Measurements from ENCODE around the gene CTXND1.

CTXND1 gene

GRCh38 chr15:80286055-80286454 is 34.0 kb upstream of the CTXND1 start:
- no peak for TF ChIP-seq REST (IDR thresholded peaks at IDR 0.05; ENCODE audit: insufficient read depth in 1 of 2, low read depth in 2 of 2, low read length in 2 of 2)
- no peak for TF ChIP-seq FOXP2 (optimal IDR thresholded peaks at IDR 0.05; ENCODE audit: borderline replicate concordance, extremely low read depth, extremely low read length, insufficient read depth)
- TF ChIP-seq POLR2AphosphoS5 (IDR thresholded peaks at IDR 0.05; ENCODE audit: low read depth, low read length), result no peak
- TF ChIP-seq SIN3A (IDR thresholded peaks at IDR 0.05; ENCODE audit: borderline replicate concordance, insufficient read depth, low read length), result no peak
- no peak for TF ChIP-seq TAF1 (IDR thresholded peaks at IDR 0.05; ENCODE audit: borderline replicate concordance, insufficient read depth, low read length)

GRCh38 chr15:80285379-80285778 is 33.4 kb upstream of the CTXND1 start:
- no peak for TF ChIP-seq FOXP2 (optimal IDR thresholded peaks at IDR 0.05; ENCODE audit: borderline replicate concordance, extremely low read depth, extremely low read length, insufficient read depth)
- TF ChIP-seq TAF1 (IDR thresholded peaks at IDR 0.05; ENCODE audit: borderline replicate concordance, insufficient read depth, low read length), result no peak
- no peak for TF ChIP-seq POLR2AphosphoS5 (IDR thresholded peaks at IDR 0.05; ENCODE audit: low read depth, low read length)
- TF ChIP-seq SIN3A (IDR thresholded peaks at IDR 0.05; ENCODE audit: borderline replicate concordance, insufficient read depth, low read length), result no peak
- no peak for TF ChIP-seq REST (IDR thresholded peaks at IDR 0.05; ENCODE audit: insufficient read depth in 1 of 2, low read depth in 2 of 2, low read length in 2 of 2)

- TF ChIP-seq FOXP2 (optimal IDR thresholded peaks at IDR 0.05; ENCODE audit: borderline replicate concordance, extremely low read depth, extremely low read length, insufficient read depth) (no peak), REST (IDR thresholded peaks at IDR 0.05; ENCODE audit: insufficient read depth in 1 of 2, low read depth in 2 of 2, low read length in 2 of 2) (no peak), TAF1 (IDR thresholded peaks at IDR 0.05; ENCODE audit: borderline replicate concordance, insufficient read depth, low read length) (no peak), SIN3A (IDR thresholded peaks at IDR 0.05; ENCODE audit: borderline replicate concordance, insufficient read depth, low read length) (no peak), POLR2AphosphoS5 (IDR thresholded peaks at IDR 0.05; ENCODE audit: low read depth, low read length) (no peak)
Measured at GRCh38 chr15:80283531-80283930, 31.5 kb upstream of the CTXND1 start.

GRCh38 chr15:80277147-80277546 is 25.1 kb upstream of the CTXND1 start:
- TF ChIP-seq SIN3A (IDR thresholded peaks at IDR 0.05; ENCODE audit: borderline replicate concordance, insufficient read depth, low read length) (no peak), FOXP2 (optimal IDR thresholded peaks at IDR 0.05; ENCODE audit: borderline replicate concordance, extremely low read depth, extremely low read length, insufficient read depth) (no peak), POLR2AphosphoS5 (IDR thresholded peaks at IDR 0.05; ENCODE audit: low read depth, low read length) (no peak), TAF1 (IDR thresholded peaks at IDR 0.05; ENCODE audit: borderline replicate concordance, insufficient read depth, low read length) (no peak), REST (IDR thresholded peaks at IDR 0.05; ENCODE audit: insufficient read depth in 1 of 2, low read depth in 2 of 2, low read length in 2 of 2) (no peak)

- TF ChIP-seq FOXP2 (optimal IDR thresholded peaks at IDR 0.05; ENCODE audit: borderline replicate concordance, extremely low read depth, extremely low read length, insufficient read depth) (no peak), POLR2AphosphoS5 (IDR thresholded peaks at IDR 0.05; ENCODE audit: low read depth, low read length) (no peak), TAF1 (IDR thresholded peaks at IDR 0.05; ENCODE audit: borderline replicate concordance, insufficient read depth, low read length) (no peak), SIN3A (IDR thresholded peaks at IDR 0.05; ENCODE audit: borderline replicate concordance, insufficient read depth, low read length) (no peak)
Measured at GRCh38 chr15:80275961-80276360, 23.9 kb upstream of the CTXND1 start.

Data from PFSK-1 (cell line).